ENCODE results near the gene SCG3.

DNA sequence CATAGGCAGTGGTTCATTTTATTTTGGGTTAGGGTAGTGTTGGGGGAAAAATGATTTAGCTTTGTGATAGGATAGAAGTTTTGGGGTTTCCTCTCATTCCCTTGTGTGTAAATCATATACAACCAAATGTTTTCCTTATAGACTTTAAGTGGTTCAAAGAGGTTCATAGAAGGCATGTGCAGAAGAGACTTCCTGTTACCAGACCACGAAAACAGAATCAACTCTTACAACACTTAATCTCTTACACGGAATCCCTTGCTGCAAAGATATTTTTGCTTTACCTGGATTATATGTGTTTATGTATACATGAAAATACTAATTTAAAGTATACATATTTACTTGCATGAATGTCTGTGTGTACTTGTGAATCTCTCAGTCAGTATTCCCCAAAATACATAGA is 73.0 kb downstream of the SCG3 start:
- TF ChIP-seq, protein P1, sequence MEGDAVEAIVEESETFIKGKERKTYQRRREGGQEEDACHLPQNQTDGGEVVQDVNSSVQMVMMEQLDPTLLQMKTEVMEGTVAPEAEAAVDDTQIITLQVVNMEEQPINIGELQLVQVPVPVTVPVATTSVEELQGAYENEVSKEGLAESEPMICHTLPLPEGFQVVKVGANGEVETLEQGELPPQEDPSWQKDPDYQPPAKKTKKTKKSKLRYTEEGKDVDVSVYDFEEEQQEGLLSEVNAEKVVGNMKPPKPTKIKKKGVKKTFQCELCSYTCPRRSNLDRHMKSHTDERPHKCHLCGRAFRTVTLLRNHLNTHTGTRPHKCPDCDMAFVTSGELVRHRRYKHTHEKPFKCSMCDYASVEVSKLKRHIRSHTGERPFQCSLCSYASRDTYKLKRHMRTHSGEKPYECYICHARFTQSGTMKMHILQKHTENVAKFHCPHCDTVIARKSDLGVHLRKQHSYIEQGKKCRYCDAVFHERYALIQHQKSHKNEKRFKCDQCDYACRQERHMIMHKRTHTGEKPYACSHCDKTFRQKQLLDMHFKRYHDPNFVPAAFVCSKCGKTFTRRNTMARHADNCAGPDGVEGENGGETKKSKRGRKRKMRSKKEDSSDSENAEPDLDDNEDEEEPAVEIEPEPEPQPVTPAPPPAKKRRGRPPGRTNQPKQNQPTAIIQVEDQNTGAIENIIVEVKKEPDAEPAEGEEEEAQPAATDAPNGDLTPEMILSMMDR (IDR thresholded peaks at IDR 0.05), result no peak
- TF ChIP-seq POLR2AphosphoS5 (IDR thresholded peaks at IDR 0.05), result no peak
- no peak for TF ChIP-seq POLR2A (IDR thresholded peaks at IDR 0.05)
